ENCODE results near the gene EOGT. TPM values are rescaled to one million over a fixed set of nuclear protein-coding genes. Genes with fewer than 3 reads are reported as not detected.

EOGT gene
- total RNA-seq, 2 experiments from 2014 or later: 5.9 to 10.8 TPM

- TF ChIP-seq CTCF (conservative IDR thresholded peaks at IDR 0.05; ENCODE audit: low read length) (peak; percentile 82), EZH2phosphoT487 (IDR thresholded peaks at IDR 0.05; ENCODE audit: borderline replicate concordance, low read depth, low read length) (no peak)
- Histone ChIP-seq H3K9me3 (ENCODE audit: low read length) (no peaks in the 10 kb centered on the region), H2AFZ (ENCODE audit: low read length) (no peak overlapping the region), H4K20me1 (ENCODE audit: insufficient read depth, low read length) (no peaks in the 10 kb centered on the region), H3K4me2 (ENCODE audit: low read length) (no peak overlapping the region), H3K79me2 (ENCODE audit: insufficient read depth, low read depth, low read length) (no peaks in the 10 kb centered on the region), H3K27ac (ENCODE audit: low read depth, low read length, poor library complexity, severe bottlenecking) (no peak overlapping the region), H3K36me3 (ENCODE audit: insufficient read depth, low read length) (peaks cover 56% of the 10 kb centered on the region), H3K9me2 (ENCODE audit: insufficient read depth, low read length) (no peaks in the 10 kb centered on the region), H3K4me3 (ENCODE audit: low read depth, low read length, poor library complexity, severe bottlenecking) (no peak overlapping the region), H3K4me1 (ENCODE audit: insufficient read depth, low read length, poor library complexity, severe bottlenecking) (no peaks in the 10 kb centered on the region)
- BruUV-seq (replicated peaks): no TSS peak
- intact Hi-C loops (cut with micrococcal nuclease; ENCODE audit: unreplicated experiment): no loop called here
- ChIA-PET CTCF (ENCODE audit: unreplicated experiment) (no interaction called here), POLR2A (no interaction called here)
- DNase-seq (ENCODE audit: low spot score): peak; percentile 8
These were observed 6.9 kb upstream of the EOGT start for GRCh38 chr3:69020424-69020823.

DNA sequence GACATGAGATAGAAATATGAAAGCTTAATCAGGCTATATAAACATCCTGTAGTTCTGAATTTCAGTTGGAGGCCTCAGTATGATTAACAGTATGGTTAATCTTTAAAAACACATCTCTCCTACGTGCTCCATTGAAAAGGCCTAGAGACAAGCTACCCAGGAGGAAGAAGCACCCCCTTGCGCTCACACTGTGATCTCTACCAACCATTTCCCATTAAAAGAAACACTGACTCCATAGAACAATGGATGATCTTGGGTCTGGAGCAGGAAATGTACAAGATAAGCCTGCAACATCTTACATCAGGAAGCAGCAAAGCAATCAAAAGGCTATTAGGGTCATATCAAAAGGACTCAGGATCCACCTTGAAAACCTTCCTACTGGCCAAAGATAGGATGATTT, 3.4 kb upstream of the EOGT start:
- Histone ChIP-seq H3K4me3 (ENCODE audit: low read depth, low read length, poor library complexity, severe bottlenecking) (no peak overlapping the region), H4K20me1 (ENCODE audit: insufficient read depth, low read length) (no peaks in the 10 kb centered on the region), H3K4me2 (ENCODE audit: low read length) (no peak overlapping the region), H3K4me1 (ENCODE audit: insufficient read depth, low read length, poor library complexity, severe bottlenecking) (peaks cover 13% of the 10 kb centered on the region), H3K9me3 (ENCODE audit: low read length) (no peaks in the 10 kb centered on the region), H3K36me3 (ENCODE audit: insufficient read depth, low read length) (peaks cover 27% of the 10 kb centered on the region), H3K27ac (ENCODE audit: low read depth, low read length, poor library complexity, severe bottlenecking) (no peak overlapping the region), H3K9me2 (ENCODE audit: insufficient read depth, low read length) (no peaks in the 10 kb centered on the region), H2AFZ (ENCODE audit: low read length) (no peak overlapping the region), H3K79me2 (ENCODE audit: insufficient read depth, low read depth, low read length) (no peaks in the 10 kb centered on the region; the same call in 1 of the 2 replicates)
- CTCF ChIA-PET (ENCODE audit: unreplicated experiment): no interaction called here
- TF ChIP-seq CTCF (conservative IDR thresholded peaks at IDR 0.05; ENCODE audit: low read length): no peak
- no peak for TF ChIP-seq EZH2phosphoT487 (IDR thresholded peaks at IDR 0.05; ENCODE audit: borderline replicate concordance, low read depth, low read length)
- DNase-seq (ENCODE audit: low spot score): no peak
- POLR2A ChIA-PET: interaction anchor here (0.5 to 1.0 kb wide), 3 partner anchors 69 to 306 kb away, joined by 3 read pairs; no protein-coding TSS in a partner anchor
- intact Hi-C loops (cut with micrococcal nuclease; ENCODE audit: unreplicated experiment): no loop called here
- BruUV-seq (replicated peaks): no TSS peak

DNA sequence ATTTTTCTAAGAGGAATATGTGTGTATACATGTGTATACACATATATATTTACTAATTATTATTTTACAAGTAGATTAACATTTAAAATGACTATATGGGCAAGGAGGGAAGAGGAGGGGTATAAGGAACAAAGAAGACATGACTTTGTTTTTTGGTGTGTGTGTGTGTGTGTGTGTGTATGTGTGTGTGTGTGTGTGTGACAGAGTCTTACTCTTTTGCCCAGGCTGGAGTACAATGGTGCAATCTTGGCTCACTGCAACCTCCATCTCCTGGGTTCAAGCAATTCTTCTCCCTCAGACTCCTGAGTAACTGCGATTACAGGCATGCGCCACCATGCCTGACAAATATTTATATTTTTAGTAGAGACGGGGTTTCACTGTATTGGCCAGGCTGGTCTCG, 2.6 kb upstream of the EOGT start:
- Histone ChIP-seq H3K9me3 (ENCODE audit: low read length) (no peaks in the 10 kb centered on the region), H3K9me2 (ENCODE audit: insufficient read depth, low read length) (no peaks in the 10 kb centered on the region), H4K20me1 (ENCODE audit: insufficient read depth, low read length) (no peaks in the 10 kb centered on the region), H3K4me1 (ENCODE audit: insufficient read depth, low read length, poor library complexity, severe bottlenecking) (peaks cover 13% of the 10 kb centered on the region), H3K79me2 (ENCODE audit: insufficient read depth, low read depth, low read length) (no peaks in the 10 kb centered on the region; the same call in 1 of the 2 replicates), H3K27ac (ENCODE audit: low read depth, low read length, poor library complexity, severe bottlenecking) (no peak overlapping the region), H3K4me2 (ENCODE audit: low read length) (no peak overlapping the region), H3K36me3 (ENCODE audit: insufficient read depth, low read length) (peaks cover 21% of the 10 kb centered on the region; the same call in 1 of the 2 replicates), H2AFZ (ENCODE audit: low read length) (no peak overlapping the region), H3K4me3 (ENCODE audit: low read depth, low read length, poor library complexity, severe bottlenecking) (no peak overlapping the region)
- ChIA-PET POLR2A (interaction anchor here (1.0 kb wide), 1 partner anchor 93 kb away, joined by 3 read pairs; no protein-coding TSS in a partner anchor), CTCF (ENCODE audit: unreplicated experiment) (no interaction called here)
- no TSS peak for BruUV-seq (replicated peaks)
- TF ChIP-seq EZH2phosphoT487 (IDR thresholded peaks at IDR 0.05; ENCODE audit: borderline replicate concordance, low read depth, low read length): no peak
- TF ChIP-seq CTCF (conservative IDR thresholded peaks at IDR 0.05; ENCODE audit: low read length): no peak
- intact Hi-C loops (cut with micrococcal nuclease; ENCODE audit: unreplicated experiment): no loop called here
- no peak for DNase-seq (ENCODE audit: low spot score)
